ENCODE results near the gene MCCD1.

Gene MCCD1

GRCh38 chr6:31578184-31579118 is 49.7 kb downstream of the MCCD1 start:
- no peak for DNase-seq (ENCODE audit: low read depth)

GRCh38 chr6:31579119-31579505 is 50.4 kb downstream of the MCCD1 start:
- DNase-seq (ENCODE audit: low read depth), result no peak
- no peak for TF ChIP-seq CTCF (IDR thresholded peaks at IDR 0.05; ENCODE audit: control insufficient read depth, extremely low read depth, insufficient read depth)
- H3K4me3 ChIP-seq (ENCODE audit: low read depth, low read length), result no peak overlapping the region

More at GRCh38 chr6:31578184-31579118, 49.7 kb downstream of the MCCD1 start:
- H3K4me3 ChIP-seq (ENCODE audit: low read depth, low read length), result no peak overlapping the region
- no peak for TF ChIP-seq CTCF (IDR thresholded peaks at IDR 0.05; ENCODE audit: control insufficient read depth, extremely low read depth, insufficient read depth)
